WERI-Rb-1 (cell line): ENCODE data around the gene DMPK.

Experiments used
- DNase-seq: peaks from one replicate; pipeline ENCODE4 v3.0.0-alpha.2; 2020
- H3K27ac ChIP-seq: fragments of 250-450 bp; sonication (Bioruptor Pico); 2 replicates; pipeline ENCODE4 v1.5.1; 2020; ENCODE audit warnings: mild to moderate bottlenecking, moderate library complexity
- H3K27me3 ChIP-seq: fragments of 250-450 bp; sonication (Bioruptor Pico); 2 replicates; pipeline ENCODE4 v1.5.1; 2021; ENCODE audit warnings: mild to moderate bottlenecking, low read depth, moderate library complexity; ENCODE audit not compliant: insufficient read depth, severe bottlenecking
- H3K36me3 ChIP-seq: fragments of 250-450 bp; sonication (Bioruptor Pico); 2 replicates; pipeline ENCODE4 v1.5.1; 2020; ENCODE audit warnings: mild to moderate bottlenecking, moderate library complexity
- H3K4me3 ChIP-seq: 2 replicates; pipeline ENCODE4 v1.5.1; 2011; ENCODE audit warnings: low read depth, mild to moderate bottlenecking, control low read depth, low read length
- H3K9me3 ChIP-seq: fragments of 250-450 bp; sonication (Bioruptor Pico); 2 replicates; pipeline ENCODE4 v1.5.1; 2021; ENCODE audit warnings: mild to moderate bottlenecking, moderate library complexity; ENCODE audit not compliant: severe bottlenecking
- CTCF ChIP-seq: IDR thresholded peaks from 2 replicates; pipeline ENCODE4 v1.5.1; 2011; ENCODE audit warnings: low read depth, mild to moderate bottlenecking, control low read depth, inconsistent platforms, low read length

DMPK gene

GRCh38 chr19:45767881-45768654, 14.2 kb downstream of the DMPK start:
- no peaks in the 10 kb centered on the region for H3K27me3 ChIP-seq
- peak; percentile 70 for DNase-seq
- H3K27ac ChIP-seq = peak overlapping the region; percentile 60
- no peaks in the 10 kb centered on the region for H3K9me3 ChIP-seq
- peak overlapping the region; percentile 62 for H3K4me3 ChIP-seq
- no peaks in the 10 kb centered on the region; the same call in 1 of the 2 replicates for H3K36me3 ChIP-seq
- TF ChIP-seq CTCF = no peak

DNA sequence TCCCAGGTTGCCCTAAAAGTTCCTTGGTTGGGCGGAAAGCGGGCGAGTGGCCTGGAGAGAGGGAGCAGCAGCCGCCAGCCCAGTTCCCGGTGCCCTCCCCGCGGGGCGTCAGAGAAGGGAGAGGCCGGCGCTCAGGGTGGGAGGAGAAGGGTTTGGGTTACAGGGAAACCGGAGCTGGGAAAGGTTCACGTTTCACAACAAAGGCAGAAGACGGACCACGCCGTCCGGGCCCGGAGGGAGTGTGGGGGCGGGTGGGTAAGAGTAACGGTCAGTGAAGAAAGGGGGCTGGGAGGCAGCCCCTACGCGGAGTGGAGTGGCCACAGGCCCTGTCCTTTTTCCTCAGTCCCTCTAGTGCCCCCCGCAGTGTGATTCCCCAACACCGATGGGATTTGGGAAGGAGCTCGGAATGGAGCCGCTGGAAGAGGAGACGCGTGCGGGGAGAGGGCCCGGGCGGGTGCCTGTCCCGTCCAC, 14.8 kb downstream of the DMPK start:
- Histone ChIP-seq H3K9me3 (no peaks in the 10 kb centered on the region), H3K36me3 (no peaks in the 10 kb centered on the region; the same call in 1 of the 2 replicates), H3K4me3 (peak overlapping the region; percentile 62), H3K27ac (peak overlapping the region; percentile 60), H3K27me3 (no peaks in the 10 kb centered on the region)
- DNase-seq = peak; percentile 40
- no peak for TF ChIP-seq CTCF

- TF ChIP-seq CTCF = no peak
- H3K9me3 ChIP-seq = no peaks in the 10 kb centered on the region
- peak overlapping the region; percentile 62 for H3K4me3 ChIP-seq
- peak overlapping the region; percentile 60; the same call in 1 of the 2 replicates for H3K27ac ChIP-seq
- no peak for DNase-seq
- H3K27me3 ChIP-seq = no peaks in the 10 kb centered on the region
- no peaks in the 10 kb centered on the region; the same call in 1 of the 2 replicates for H3K36me3 ChIP-seq
These were observed 15.4 kb downstream of the DMPK start for GRCh38 chr19:45766869-45767346.

- no peak overlapping the region for H3K4me3 ChIP-seq
- no peak overlapping the region for H3K27ac ChIP-seq
- TF ChIP-seq CTCF = no peak
- H3K27me3 ChIP-seq = no peaks in the 10 kb centered on the region
- no peaks in the 10 kb centered on the region for H3K9me3 ChIP-seq
- no peaks in the 10 kb centered on the region; the same call in 1 of the 2 replicates for H3K36me3 ChIP-seq
- no peak for DNase-seq
These were observed 15.9 kb downstream of the DMPK start for GRCh38 chr19:45766296-45766868.

DNA sequence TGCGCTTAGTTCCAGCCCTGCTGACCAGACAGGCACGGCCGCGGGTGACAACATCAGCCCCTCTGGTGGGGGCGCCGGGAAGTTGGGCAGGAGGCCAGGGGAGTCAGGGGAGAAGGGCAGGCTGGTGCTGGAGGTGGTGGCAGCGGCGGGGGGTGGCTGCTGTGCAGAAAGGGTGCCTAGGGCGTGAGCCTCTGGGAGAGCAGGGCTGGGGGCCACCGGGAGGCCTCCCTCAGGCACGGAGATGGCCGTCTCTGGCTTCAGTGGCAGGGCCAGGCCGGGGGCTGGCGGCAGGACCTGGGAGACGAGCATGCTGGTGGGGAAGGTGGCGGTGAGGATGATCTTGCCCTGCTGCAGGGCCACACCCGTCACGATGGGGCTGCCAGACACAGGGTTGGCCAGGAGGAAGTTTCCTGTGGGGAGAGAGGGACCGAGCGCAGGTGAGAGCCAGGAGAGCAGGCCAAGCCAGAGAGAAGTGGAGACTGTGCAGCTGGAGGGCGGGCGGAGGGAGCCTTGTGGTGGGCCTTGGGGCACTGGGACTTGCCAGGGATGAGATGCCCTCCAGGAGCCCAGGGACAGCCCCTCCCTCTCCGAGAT, 16.5 kb downstream of the DMPK start:
- no peak overlapping the region for H3K27ac ChIP-seq
- no peaks in the 10 kb centered on the region for H3K9me3 ChIP-seq
- no peaks in the 10 kb centered on the region for H3K27me3 ChIP-seq
- H3K4me3 ChIP-seq = no peak overlapping the region
- no peak for DNase-seq
- TF ChIP-seq CTCF = no peak
- H3K36me3 ChIP-seq = no peaks in the 10 kb centered on the region
